ENCODE measurements around the gene FGF23. TPM values are rescaled to one million over a fixed set of nuclear protein-coding genes. Genes with fewer than 3 reads are reported as not detected.

The FGF23 gene
- total RNA-seq, 1 donor from 2014 or later = not detected

GRCh38 chr12:4369548-4369947 is 10.0 kb downstream of the FGF23 start:
- Histone ChIP-seq H3K27me3 (ENCODE audit: control insufficient read depth, insufficient read depth, low read length) (no peaks in the 10 kb centered on the region), H3K36me3 (ENCODE audit: control insufficient read depth, insufficient read depth, low read length) (no peaks in the 10 kb centered on the region), H3K4me3 (ENCODE audit: low read depth, low read length) (no peak overlapping the region)
- FAIRE-seq (no peak), DNase-seq (ENCODE audit: low read depth) (no peak)
- no peak for TF ChIP-seq CTCF (IDR thresholded peaks at IDR 0.05; ENCODE audit: insufficient read depth, low read length, severe bottlenecking)

- FAIRE-seq (no peak), DNase-seq (ENCODE audit: low read depth) (no peak)
- Histone ChIP-seq H3K36me3 (ENCODE audit: control insufficient read depth, insufficient read depth, low read length) (no peaks in the 10 kb centered on the region), H3K27me3 (ENCODE audit: control insufficient read depth, insufficient read depth, low read length) (no peaks in the 10 kb centered on the region), H3K4me3 (ENCODE audit: low read depth, low read length) (no peak overlapping the region)
- no peak for TF ChIP-seq CTCF (IDR thresholded peaks at IDR 0.05; ENCODE audit: insufficient read depth, low read length, severe bottlenecking)
These were observed 13.4 kb downstream of the FGF23 start for GRCh38 chr12:4366090-4366489.

GRCh38 chr12:4356041-4356327 is 23.5 kb downstream of the FGF23 start:
- FAIRE-seq (no peak), DNase-seq (ENCODE audit: low read depth) (peak; percentile 40)
- Histone ChIP-seq H3K36me3 (ENCODE audit: control insufficient read depth, insufficient read depth, low read length) (peaks cover 10% of the 10 kb centered on the region), H3K4me3 (ENCODE audit: low read depth, low read length) (no peak overlapping the region), H3K27me3 (ENCODE audit: control insufficient read depth, insufficient read depth, low read length) (no peaks in the 10 kb centered on the region)
- TF ChIP-seq CTCF (IDR thresholded peaks at IDR 0.05; ENCODE audit: insufficient read depth, low read length, severe bottlenecking) = peak; percentile 62

GRCh38 chr12:4355156-4356040 is 24.1 kb downstream of the FGF23 start:
- peaks cover 10% of the 10 kb centered on the region for H3K36me3 ChIP-seq (ENCODE audit: control insufficient read depth, insufficient read depth, low read length)
- DNase-seq (ENCODE audit: low read depth) (no peak), FAIRE-seq (no peak)
- TF ChIP-seq CTCF (IDR thresholded peaks at IDR 0.05; ENCODE audit: insufficient read depth, low read length, severe bottlenecking) = no peak
- H3K27me3 ChIP-seq (ENCODE audit: control insufficient read depth, insufficient read depth, low read length) = no peaks in the 10 kb centered on the region
- no peak overlapping the region for H3K4me3 ChIP-seq (ENCODE audit: low read depth, low read length)

- Histone ChIP-seq H3K4me3 (ENCODE audit: low read depth, low read length) (no peak overlapping the region), H3K27me3 (ENCODE audit: control insufficient read depth, insufficient read depth, low read length) (no peaks in the 10 kb centered on the region), H3K36me3 (ENCODE audit: control insufficient read depth, insufficient read depth, low read length) (peaks cover 10% of the 10 kb centered on the region)
- FAIRE-seq = no peak
- DNase-seq (ENCODE audit: low read depth) = peak; percentile 20
- TF ChIP-seq CTCF (IDR thresholded peaks at IDR 0.05; ENCODE audit: insufficient read depth, low read length, severe bottlenecking) = peak; percentile 44
These were observed 25.7 kb downstream of the FGF23 start for GRCh38 chr12:4353785-4354208.

GRCh38 chr12:4346931-4347330 is 32.6 kb downstream of the FGF23 start:
- Histone ChIP-seq H3K27me3 (ENCODE audit: control insufficient read depth, insufficient read depth, low read length) (no peaks in the 10 kb centered on the region), H3K36me3 (ENCODE audit: control insufficient read depth, insufficient read depth, low read length) (peaks cover 2% of the 10 kb centered on the region), H3K4me3 (ENCODE audit: low read depth, low read length) (no peak overlapping the region)
- DNase-seq (ENCODE audit: low read depth) (no peak), FAIRE-seq (no peak)
- no peak for TF ChIP-seq CTCF (IDR thresholded peaks at IDR 0.05; ENCODE audit: insufficient read depth, low read length, severe bottlenecking)
